Stimulated activated CD4-positive, alpha-beta T cell treated with anti-CD3 and anti-CD28 coated beads, Interleukin-4, amount 100 ng/mL, for 4 hours (primary cell): ENCODE data around the gene SRGAP3.

Experiments used
- DNase-seq, 2 experiments: peaks; one replicate each; pipeline ENCODE4 v3.0.0-alpha.2; 2020

The SRGAP3 gene

GRCh38 chr3:9077029-9077428 lies 172.4 kb downstream of the SRGAP3 start:
- no peak for DNase-seq

GRCh38 chr3:9075762-9076161 lies 173.7 kb downstream of the SRGAP3 start:
- DNase-seq, result no peak

DNA sequence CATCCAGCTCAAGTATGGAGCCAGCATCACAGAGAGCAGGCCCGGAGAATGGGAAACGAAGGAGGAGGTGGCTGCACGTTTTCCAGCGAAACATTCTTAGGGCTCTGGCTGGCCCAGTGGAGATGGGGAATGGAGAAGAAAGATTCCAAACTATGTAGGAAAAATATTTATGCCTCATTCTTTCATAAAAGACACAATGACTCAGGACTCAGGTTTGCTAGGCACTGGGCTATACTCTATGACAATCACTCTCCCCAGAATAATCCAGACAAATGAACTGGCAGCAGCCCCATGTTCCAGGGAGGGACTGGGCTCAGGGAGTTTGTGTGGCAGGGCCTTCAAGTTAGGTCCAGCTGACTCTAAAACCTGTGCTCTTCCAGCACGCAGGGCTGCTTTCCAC lies 175.4 kb downstream of the SRGAP3 start:
- no peak for DNase-seq

GRCh38 chr3:9072667-9073009 lies 176.8 kb downstream of the SRGAP3 start:
- DNase-seq, result no peak

DNA sequence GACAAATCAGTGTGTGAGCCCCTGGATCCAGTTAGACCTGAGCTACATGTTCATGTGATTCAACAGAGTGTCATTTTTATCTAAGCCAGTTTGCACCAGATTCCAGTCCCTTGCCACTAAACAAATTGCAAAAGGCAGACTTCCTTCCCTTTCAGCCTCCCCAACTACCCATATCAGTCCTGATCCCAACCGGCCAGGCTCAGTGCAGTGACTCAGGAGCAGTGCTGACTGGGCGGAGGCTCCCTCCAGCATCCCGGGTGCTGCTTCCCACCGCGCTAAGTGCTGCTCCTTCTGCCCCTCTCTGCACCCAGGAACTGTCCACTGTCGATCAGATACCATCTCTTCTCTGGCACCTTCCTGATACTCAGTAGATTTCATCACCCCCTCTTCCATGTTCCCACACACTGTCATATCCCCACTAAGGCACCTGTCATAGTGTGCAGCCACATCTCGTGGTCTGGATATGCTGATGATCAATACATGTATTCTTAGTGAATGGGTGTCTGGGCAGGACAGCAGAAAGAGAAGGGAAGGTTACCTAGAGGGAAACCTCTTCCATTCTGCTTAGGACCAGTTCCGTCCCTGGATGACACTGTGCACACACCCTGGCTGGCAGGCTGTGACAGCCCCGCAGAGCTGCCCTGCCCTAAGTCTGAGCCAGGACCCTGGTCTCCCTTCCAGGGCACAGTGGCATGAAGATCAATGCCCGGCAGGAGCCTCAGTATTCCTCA lies 177.3 kb downstream of the SRGAP3 start:
- DNase-seq, result no peak

DNA sequence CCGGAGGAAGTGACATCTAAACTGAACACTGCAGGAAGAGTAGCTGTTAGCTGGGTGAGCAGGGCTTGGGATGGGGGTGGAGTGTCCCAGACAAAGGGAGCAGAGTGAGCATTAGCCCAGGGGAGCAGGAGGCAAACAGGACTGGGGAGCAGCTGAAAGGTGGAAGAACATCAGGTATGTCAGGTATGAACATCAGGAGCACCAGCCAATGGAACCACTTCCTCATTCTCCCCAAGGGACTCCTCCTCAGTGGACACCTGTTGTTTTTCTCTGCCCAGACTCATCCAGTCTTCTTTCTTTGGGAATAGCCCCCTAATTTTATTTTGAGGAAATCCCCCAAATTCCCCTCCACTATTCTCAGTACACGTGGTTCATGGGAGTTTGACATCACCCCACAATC lies 178.5 kb downstream of the SRGAP3 start:
- DNase-seq, result no peak

DNA sequence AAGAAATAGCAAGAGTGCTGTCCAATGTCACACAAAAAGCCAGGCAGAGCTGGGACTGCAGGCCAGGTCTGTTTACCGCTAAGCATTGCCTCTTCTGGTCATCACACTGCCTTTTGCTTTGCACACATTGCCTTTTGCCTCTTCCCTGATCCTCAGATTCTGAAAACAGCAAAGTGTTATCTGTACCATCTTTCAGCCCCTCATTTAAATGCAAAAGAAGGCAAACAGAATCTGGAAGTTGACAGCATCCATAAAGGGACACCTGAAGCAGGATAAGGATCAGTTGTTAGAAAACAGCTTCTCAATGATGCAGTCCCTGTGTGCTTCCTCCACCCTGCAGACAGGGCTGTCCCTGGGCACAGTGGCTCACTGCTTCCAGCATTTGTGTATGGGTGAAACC lies 179.5 kb downstream of the SRGAP3 start:
- DNase-seq, result no peak

DNA sequence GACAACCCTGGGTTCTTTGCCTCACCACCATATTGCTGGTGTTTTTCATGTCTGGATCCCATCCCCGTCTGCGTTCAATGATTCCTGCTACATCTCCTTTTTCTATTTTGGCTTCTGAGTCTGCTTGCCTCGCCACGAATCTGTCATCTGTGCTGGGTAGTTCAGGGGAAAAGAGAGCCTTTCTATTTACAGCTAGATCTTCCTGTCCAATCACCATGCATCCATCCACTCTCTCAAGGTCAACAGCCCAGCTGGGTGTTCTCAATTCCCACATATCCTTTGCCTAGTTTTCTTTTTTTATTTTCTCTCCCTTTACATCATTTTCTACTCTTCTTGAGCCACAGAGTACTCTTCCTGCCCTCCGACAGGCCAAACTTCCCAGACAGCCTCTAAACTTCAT lies 181.4 kb downstream of the SRGAP3 start:
- no peak for DNase-seq

- DNase-seq, result peak in 1 of 2 experiments; percentile 5
Observed at GRCh38 chr3:9067352-9067975, 182.0 kb downstream of the SRGAP3 start.

GRCh38 chr3:9066775-9067174 lies 182.7 kb downstream of the SRGAP3 start:
- no peak for DNase-seq

- no peak for DNase-seq
Observed at GRCh38 chr3:9066141-9066540, 183.3 kb downstream of the SRGAP3 start.

- DNase-seq, result no peak
Observed at GRCh38 chr3:9064850-9065249, 184.6 kb downstream of the SRGAP3 start.

DNA sequence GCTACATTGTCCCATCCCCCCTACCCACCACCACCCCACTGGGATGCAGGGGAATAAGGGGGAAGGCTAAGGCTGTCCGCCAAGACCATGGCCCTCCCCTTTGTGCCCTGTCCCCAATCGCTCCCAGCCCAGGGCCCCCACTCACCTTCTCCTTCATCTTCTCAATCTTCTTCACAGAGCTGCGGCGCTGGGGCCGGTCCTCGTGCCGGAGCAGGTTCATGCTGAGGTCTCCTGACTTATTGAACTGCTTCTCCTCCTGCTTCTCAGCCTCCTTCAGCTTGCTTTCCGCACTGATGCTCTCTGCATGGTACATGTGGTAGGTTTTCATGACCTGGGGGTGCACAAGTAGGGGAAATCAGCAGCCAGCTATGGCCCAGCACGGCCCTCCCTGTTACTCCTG lies 185.2 kb downstream of the SRGAP3 start:
- no peak for DNase-seq

DNA sequence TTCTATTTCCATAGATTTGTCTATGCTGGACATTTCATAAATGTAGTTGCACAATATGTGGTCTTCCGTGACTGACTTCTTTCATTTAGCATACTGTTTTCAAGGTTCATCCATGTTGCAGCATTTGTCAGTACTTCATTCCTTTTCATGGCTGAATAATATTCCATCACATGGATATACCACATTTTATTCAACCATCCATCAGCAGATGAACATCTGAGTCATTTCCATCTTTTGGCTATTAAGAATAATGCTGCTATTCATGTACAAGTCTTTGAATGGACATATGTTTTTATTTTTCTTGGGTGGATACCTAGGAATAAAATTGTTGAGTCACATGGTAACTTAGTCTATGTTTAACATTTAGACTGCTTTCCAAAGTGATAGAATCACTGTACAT lies 186.9 kb downstream of the SRGAP3 start:
- DNase-seq, result no peak

- no peak for DNase-seq
Observed at GRCh38 chr3:9061634-9062033, 187.8 kb downstream of the SRGAP3 start.

DNA sequence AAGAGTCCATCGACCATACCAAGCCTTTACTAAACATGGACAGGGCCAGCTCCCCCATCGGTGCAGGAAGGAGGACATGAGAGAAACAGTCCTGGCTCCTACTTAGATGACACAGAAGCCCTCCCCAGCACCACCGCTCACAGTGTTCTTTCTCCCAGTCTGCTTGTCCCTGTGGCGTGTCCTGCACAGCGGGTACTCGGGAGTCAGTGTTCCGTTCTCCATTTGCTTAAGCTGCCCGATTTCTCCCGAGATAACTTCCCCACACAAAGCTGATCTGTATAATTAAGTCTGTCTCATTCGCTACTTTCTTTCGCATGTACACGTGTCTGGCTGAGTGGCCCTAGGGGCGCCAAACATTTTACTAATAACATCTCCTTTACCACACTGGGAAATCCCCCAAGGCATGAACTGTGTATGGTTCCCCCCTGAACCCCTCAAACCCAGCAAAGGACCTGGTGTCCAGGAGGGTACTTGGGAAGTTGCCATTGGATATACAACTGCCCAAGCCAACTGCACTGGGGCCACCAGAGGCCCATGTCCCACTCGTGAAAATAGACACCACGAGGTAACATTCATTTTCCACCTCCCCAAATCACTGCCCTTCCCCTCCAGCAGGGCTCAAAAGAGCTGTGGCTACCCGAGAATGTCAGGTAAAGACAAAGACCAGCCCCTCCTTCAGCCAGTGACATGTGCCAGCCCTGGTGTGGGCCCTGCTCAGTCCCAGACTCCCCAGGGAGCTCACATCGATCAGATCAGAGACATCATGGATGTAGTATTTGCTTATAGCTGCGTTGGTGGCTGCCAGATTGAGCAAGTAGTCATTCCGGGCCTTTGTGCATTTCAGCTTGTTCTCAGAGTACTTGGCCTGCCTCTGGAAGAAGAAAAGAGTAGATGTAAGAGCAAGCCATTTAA lies 189.7 kb downstream of the SRGAP3 start:
- DNase-seq, result no peak

GRCh38 chr3:9056581-9056980 lies 192.9 kb downstream of the SRGAP3 start:
- no peak for DNase-seq

DNA sequence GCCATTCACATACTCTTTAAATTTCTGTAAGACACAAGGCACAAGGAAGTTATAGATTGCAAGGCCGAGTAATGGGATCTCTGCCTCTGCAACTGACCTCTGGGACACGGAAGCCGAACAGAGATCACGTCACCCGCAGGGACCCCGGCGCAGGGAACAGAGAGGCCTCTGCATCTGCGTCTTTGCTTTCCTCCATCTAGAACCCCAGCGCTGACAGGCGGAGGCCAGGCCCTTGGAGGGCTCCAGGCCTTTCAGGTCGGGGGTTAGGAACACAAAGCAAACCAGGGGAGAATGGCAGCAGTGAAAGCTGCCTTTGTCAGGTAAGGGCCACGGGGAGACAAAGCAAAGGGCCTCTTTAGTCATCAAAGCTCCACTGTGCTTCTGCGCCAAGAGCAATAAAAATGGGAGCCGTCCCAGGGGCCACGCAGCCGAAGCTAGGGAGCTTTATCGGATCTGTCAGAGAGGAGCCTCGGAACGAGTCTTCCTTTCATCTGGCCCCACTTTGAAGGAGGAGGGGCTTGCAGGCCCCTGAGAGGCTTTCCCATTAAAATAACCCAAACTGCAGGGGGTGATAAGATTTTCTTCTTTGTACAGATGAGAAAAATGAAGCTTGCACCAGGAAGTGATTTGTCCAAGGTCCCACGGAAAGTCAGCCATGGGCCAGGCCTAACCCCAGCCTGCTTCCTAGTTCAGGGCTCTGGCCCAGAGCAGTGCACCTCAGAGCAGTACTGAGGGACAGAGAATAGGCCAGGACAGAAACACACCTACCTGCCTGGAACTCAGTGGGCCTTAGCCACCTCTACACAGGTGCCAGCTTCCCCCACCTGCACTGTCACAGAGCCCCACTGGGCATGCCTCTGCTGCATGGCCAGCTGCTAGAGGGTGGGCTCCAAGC lies 201.7 kb downstream of the SRGAP3 start:
- DNase-seq, result no peak

- DNase-seq, result no peak
Observed at GRCh38 chr3:9045371-9045770, 204.1 kb downstream of the SRGAP3 start.

- DNase-seq, result no peak
Observed at GRCh38 chr3:9043063-9043462, 206.4 kb downstream of the SRGAP3 start.

DNA sequence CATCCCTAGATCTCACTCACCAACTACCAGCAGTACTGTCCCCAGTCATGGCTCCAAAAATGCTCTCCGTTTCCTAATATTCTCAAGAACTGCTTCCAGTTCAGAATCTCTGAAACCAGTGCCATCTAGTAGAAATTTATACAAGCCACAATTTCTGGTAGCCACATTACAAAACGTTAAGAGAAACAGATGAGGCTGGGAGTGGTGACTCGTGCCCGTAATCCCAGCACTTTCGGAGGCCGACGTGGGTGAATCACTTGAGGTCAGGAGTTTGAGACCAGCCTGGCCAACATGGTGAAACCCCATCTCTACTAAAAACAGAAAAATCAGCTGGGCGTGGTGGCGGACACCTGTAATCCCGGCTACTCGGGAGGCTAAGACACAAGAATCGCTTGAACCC lies 207.8 kb downstream of the SRGAP3 start:
- no peak for DNase-seq

DNA sequence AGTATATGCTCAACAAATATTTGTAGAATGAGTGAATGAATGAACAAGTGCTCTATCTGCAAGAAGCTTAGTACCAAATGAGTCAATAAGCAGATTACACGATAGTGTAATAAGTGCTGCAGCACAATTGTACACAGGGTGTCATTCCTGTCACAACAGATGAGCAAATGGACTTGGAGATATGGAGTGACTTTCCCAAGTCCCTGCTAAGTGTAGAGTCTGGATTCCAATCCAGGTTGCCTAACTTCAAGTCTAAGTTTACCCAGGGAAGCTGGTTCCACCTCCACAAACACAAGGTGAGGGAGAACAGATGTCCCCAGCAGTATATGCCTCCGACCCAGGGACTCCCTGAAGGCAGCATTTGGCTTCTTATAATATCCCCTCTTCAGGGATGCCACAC lies 208.4 kb downstream of the SRGAP3 start:
- DNase-seq, result no peak
